Adipose tissue (tissue), 3 donors: Measurements from ENCODE around the gene FGGY. TPM values are rescaled to one million over a fixed set of nuclear protein-coding genes. Genes with fewer than 3 reads are reported as not detected.

Source experiments
- H3K27ac ChIP-seq: one replicate; pipeline ENCODE4 v1.5.1; 2013; ENCODE audit warnings: low read depth, low read length
- WGBS, 3 donors: extraction: QIAGEN DNeasy Blood & Tissue Kit; methylation state at CpG; one replicate each; pipeline ENCODE4 v1.1.7; 2013; 5-methylcytosine and 5-hydroxymethylcytosine counted together
- polyA plus RNA-seq, 3 donors: library from polyadenylated mRNA; stranded (reverse); fragments of 200-250 nt; gene quantifications; one replicate each; pipeline ENCODE4 v1.2.3, GENCODE V29; 2013
- donor health status: healthy with polysubstance abuse.
- donor health status: Bipolar disorder and iron deficiency.
- donor health status: healthy.

FGGY gene
- polyA plus RNA-seq, 3 donors: 6.3 to 13.4 (median 12.8) TPM

- 86 to 90% (median 90%) methylated on average over 6 of the region's 6 CpGs for WGBS, 3 donors
- no peak overlapping the region for H3K27ac ChIP-seq
Measured at GRCh38 chr1:59394706-59395425, 98.0 kb downstream of the FGGY start.

- 79 to 96% (median 93%) methylated on average over 1 of the region's 1 CpG for WGBS, 3 donors
- no peak overlapping the region for H3K27ac ChIP-seq
Measured at GRCh38 chr1:59396387-59396786, 99.5 kb downstream of the FGGY start.

DNA sequence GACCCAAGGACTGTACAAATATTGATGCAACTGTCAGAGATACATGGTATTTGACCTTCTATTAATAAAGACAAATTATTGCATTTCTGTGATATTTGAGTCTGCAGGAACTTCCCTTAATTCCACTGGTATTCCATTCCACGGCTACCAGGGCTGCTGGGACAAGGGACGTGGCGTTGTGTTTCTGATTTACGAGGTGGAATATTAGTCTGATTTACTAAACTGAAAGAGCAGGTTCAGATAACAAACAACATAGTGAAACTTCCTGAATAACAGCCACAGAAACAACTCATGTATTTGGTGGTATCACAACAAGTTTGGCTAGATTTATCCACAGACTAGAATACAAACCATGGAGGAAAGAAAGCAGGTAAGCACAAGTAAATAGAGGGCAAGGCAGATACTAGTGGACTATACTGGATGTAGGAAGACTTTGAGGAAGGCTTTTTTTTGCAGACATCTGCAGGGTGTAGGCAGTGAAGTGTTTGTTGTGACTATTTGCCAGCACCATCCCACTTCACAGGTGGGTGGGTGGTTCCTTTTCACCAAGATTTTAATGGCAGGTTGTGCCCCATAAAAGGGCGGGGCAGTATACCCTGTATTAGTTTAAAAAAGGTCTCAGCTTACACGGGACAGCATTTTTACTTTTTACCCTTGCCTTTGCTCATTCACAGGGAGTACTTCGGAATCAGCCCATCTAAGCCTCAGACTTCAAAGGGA lies 100.4 kb downstream of the FGGY start:
- WGBS, 3 donors: 75 to 95% (median 94%) methylated on average over 7 of the region's 7 CpGs
- H3K27ac ChIP-seq: no peak overlapping the region

DNA sequence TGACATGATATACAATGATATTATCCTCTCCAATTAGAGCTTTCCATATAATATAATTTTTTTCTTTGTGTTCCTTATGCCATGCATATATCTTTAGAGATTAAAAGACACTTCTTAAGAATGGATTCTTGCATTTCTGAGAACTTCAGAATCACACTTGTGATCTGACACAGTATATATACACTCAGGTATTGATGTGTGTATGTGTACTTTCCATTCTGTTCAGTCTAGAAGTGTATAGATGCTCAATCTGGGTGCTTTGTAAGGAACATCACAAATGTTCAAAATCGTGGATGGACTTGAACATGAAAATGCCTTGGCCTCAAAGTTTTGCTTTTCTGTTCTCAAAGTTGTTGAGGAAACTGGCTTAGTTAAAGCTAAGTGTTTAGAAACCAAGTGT lies 102.7 kb downstream of the FGGY start:
- H3K27ac ChIP-seq: no peak overlapping the region
- WGBS, 3 donors: 70 to 82% (median 82%) methylated on average over 1 of the region's 1 CpG

DNA sequence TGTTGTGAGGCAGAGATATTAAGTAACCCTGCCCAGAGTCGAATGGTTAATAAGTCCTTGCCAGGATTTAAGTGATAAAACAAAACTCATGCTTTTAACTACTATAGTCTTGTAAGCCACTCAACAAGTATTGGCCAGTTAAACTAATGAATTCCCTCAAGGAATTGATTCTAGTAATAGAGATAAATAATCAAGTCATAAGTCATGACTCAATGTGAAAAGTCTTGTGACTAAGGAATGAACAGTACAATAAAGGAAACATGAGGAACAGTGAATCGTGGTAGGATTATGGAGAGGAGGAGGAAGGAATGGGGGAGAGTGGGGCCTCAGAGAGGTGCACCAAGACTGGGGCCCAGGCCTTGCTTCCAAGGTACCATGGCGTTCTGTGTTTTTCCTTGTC lies 104.7 kb downstream of the FGGY start:
- WGBS, 3 donors: 83 to 91% (median 88%) methylated on average over 3 of the region's 3 CpGs
- no peak overlapping the region for H3K27ac ChIP-seq

- 85 to 96% (median 92%) methylated on average over 8 of the region's 8 CpGs for WGBS, 3 donors
- H3K27ac ChIP-seq: no peak overlapping the region
Measured at GRCh38 chr1:59404796-59405195, 107.9 kb downstream of the FGGY start.

GRCh38 chr1:59406437-59407164 lies 109.7 kb downstream of the FGGY start:
- 97 to 98% (median 98%) methylated on average over 4 of the region's 4 CpGs for WGBS, 3 donors
- H3K27ac ChIP-seq: no peak overlapping the region

GRCh38 chr1:59408608-59409240 lies 111.8 kb downstream of the FGGY start:
- H3K27ac ChIP-seq: no peak overlapping the region
- WGBS, 3 donors: 51 to 84% (median 84%) methylated on average over 4 of the region's 4 CpGs

DNA sequence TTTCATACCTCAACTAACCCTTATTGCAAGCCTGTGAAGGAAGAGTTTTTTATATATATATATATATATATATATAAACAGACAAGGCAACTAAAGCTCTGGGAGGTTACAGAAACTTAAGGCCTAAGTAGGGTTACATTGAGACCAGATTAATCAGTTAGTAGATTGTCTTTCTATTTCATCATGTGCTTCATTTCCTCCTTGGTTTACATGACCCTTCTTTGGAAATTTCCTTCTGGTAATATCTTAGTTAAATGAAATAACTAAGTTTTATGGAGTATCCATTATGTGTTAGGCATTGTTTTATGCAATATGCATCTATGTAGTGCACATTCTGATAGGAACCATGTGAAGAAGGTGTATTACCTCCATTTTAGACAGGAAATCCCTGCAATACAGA lies 112.7 kb downstream of the FGGY start:
- no peak overlapping the region for H3K27ac ChIP-seq

GRCh38 chr1:59409986-59410385 lies 113.1 kb downstream of the FGGY start:
- H3K27ac ChIP-seq: no peak overlapping the region
- 82 to 97% (median 83%) methylated on average over 2 of the region's 2 CpGs for WGBS, 3 donors

DNA sequence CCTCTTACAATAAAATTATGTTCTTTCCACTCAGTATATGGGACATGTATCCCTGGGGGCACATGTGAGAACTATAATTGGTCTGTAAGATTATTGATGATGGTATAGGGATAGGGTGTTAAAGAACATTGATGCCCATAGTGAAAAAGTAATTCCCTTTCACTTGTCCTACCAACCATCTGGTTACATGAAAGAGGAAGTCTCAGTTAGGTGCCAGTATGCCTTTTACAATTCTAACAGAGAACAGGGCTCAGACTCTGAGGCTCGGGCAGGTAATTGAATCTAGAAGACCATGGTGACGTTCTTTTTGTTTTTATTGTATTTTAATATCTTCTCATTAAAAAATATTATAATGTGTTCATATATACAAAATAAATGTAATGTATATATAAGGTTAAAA lies 113.6 kb downstream of the FGGY start:
- no peak overlapping the region for H3K27ac ChIP-seq
- 92 to 97% (median 93%) methylated on average over 2 of the region's 2 CpGs for WGBS, 3 donors

DNA sequence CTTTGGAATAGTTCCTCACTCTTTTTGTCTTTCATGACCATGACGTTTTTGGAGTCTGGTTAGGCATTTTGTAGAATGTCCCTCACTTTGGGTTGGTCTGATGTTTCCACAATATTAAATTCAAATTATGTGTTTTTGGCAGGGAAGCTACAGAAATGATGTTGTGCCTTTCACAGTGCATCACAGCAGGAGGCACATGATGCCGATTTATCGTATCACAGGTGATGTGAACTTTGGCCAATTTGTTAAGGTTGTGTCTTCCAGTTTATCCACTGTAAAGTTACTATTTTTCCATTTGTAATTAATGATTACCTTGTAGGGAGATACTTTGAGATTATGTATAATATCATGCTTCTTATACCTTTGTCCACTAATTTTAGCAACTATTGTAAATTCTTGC lies 114.3 kb downstream of the FGGY start:
- 81 to 96% (median 95%) methylated on average over 3 of the region's 3 CpGs for WGBS, 3 donors
- H3K27ac ChIP-seq: no peak overlapping the region

DNA sequence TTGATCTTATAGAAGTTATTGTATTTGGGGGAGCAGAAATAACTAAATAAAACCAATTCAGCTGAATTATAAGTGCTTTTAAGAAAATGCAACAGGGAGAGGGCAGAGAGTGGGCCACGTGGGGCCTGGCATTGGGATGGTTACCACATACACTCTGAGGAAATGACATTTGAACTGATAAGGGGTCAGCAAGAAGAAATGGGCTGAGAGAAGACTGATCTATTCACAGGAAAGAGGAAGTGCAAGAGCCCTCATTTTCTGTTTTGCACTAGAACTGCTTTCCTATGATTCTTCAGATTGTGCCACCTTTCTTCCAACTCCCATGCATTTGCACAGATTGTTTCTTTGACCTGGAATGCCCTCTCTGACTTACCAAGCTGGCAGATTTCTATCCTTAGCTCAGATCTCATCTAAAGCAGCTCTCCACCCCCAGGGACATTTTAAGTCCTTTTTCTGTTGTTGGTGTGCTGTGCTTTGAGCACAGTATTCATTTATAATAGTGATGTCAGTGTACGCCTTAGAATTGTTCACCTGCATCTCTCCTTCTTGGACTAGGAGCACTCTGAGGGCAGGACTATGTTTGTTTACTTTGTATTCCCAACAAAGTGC lies 115.9 kb downstream of the FGGY start:
- WGBS, 3 donors: 53 to 76% (median 58%) methylated on average over 2 of the region's 2 CpGs
- no peak overlapping the region for H3K27ac ChIP-seq

DNA sequence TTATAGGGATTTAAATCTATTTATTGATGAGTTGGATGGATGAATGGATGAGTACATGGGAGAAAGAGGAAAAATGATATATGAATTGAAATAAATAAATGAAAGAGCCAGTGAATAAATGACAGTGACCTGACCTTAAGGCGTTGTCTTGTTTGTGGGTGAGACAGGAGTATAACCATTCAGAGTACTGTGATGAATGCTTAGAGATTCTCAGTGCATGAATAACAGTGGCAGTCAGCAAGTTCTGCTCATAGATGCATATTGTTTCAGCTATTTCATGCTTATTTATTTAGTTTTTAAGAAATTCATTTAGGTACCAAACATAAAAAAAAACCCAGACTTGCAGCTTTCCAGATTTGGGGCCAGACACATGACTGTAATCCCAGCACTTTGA lies 116.4 kb downstream of the FGGY start:
- H3K27ac ChIP-seq: no peak overlapping the region
- WGBS, 3 donors: 82 to 91% (median 90%) methylated on average over 1 of the region's 1 CpG

GRCh38 chr1:59414406-59415133 lies 117.7 kb downstream of the FGGY start:
- WGBS, 3 donors: 76 to 95% (median 95%) methylated on average over 6 of the region's 6 CpGs
- H3K27ac ChIP-seq: no peak overlapping the region

GRCh38 chr1:59415286-59415850 lies 118.5 kb downstream of the FGGY start:
- WGBS, 3 donors: 97 to 98% (median 97%) methylated on average over 5 of the region's 5 CpGs
- H3K27ac ChIP-seq: no peak overlapping the region

DNA sequence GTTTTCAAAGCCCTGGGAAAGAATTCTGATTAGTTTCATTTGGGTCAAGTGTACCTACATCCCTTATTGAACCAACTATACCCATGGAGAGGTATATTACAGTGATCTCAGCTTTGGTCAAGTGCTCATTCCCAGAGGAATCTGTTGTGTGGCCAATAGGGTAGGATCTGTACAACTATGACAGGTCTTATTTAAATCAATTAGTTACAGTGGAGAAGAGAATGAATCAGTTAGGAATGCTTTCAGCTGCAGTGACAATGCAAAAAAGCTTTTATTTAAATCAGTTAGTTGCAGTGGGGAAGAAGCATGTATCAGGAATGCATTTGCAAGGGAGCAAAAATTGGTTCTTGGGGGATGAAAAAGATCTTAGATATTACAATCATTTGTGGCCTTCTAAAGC lies 119.0 kb downstream of the FGGY start:
- H3K27ac ChIP-seq: no peak overlapping the region

- H3K27ac ChIP-seq: no peak overlapping the region
Measured at GRCh38 chr1:59417406-59417805, 120.5 kb downstream of the FGGY start.
